ENCODE results near the gene DNAJC12.

DNAJC12 gene

DNA sequence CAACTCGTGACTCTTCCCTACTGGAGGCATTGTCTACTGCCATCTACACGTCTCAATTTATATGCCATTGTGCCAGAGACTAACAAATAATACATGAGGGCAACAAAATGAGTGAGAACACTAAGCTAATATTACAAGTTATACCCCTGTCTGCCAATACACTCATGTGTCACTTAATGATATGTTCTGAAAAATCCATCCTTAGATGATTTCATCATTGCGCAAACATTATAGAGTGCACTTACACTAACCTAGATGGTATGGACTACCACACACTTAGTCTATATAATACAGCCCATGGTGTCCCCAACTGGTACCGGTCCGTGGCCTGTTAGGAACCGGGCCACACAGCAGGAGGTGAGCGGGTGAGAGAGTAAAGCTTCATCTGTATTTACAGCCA is 77.7 kb downstream of the DNAJC12 start:
- DNase-seq: no peak

All from stimulated activated naive CD4-positive, alpha-beta T cell treated with Interleukin-2 at 50 U/mL for 16 hours (primary cell).